Testis (tissue), 2 donors: ENCODE data around the gene SND1.

ENCODE experiments used
- POLR2A ChIP-seq: fragments of 450-650 bp; IDR thresholded peaks from one replicate; pipeline ENCODE4 v1.6.1; 2017; ENCODE audit warnings: antibody characterized with exemption, mild to moderate bottlenecking, moderate library complexity
- TF ChIP-seq, protein P1 (sequence below), 3 experiments: fragments of 450-650 bp in 2 of 3; fragments of 200-600 bp in 1 of 3; sonication (generic) in 1 of 3; IDR thresholded peaks; one replicate each; pipeline ENCODE4 v1.5.1; 2016 to 2019; ENCODE audit warnings: antibody characterized with exemption in 3 of 3, mild to moderate bottlenecking in 2 of 3, moderate library complexity in 1 of 3

- TF ChIP-seq, protein P1, sequence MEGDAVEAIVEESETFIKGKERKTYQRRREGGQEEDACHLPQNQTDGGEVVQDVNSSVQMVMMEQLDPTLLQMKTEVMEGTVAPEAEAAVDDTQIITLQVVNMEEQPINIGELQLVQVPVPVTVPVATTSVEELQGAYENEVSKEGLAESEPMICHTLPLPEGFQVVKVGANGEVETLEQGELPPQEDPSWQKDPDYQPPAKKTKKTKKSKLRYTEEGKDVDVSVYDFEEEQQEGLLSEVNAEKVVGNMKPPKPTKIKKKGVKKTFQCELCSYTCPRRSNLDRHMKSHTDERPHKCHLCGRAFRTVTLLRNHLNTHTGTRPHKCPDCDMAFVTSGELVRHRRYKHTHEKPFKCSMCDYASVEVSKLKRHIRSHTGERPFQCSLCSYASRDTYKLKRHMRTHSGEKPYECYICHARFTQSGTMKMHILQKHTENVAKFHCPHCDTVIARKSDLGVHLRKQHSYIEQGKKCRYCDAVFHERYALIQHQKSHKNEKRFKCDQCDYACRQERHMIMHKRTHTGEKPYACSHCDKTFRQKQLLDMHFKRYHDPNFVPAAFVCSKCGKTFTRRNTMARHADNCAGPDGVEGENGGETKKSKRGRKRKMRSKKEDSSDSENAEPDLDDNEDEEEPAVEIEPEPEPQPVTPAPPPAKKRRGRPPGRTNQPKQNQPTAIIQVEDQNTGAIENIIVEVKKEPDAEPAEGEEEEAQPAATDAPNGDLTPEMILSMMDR (IDR thresholded peaks at IDR 0.05) = no peak
- TF ChIP-seq POLR2A = no peak
Measured at GRCh38 chr7:127644484-127644883, 7.5 kb upstream of the SND1 start.
